ENCODE measurements around the gene AP5S1. TPM values are rescaled to one million over a fixed set of nuclear protein-coding genes. Genes with fewer than 3 reads are reported as not detected.
"Not testable (repeated sequence)": the region's sequence is repeated elsewhere in the genome, so short reads cannot be mapped to it uniquely, and the experiment has no call there.

AP5S1 gene
- total RNA-seq, 4 donors from 2014 or later: 16.0 to 46.3 (median 35.0) TPM

DNA sequence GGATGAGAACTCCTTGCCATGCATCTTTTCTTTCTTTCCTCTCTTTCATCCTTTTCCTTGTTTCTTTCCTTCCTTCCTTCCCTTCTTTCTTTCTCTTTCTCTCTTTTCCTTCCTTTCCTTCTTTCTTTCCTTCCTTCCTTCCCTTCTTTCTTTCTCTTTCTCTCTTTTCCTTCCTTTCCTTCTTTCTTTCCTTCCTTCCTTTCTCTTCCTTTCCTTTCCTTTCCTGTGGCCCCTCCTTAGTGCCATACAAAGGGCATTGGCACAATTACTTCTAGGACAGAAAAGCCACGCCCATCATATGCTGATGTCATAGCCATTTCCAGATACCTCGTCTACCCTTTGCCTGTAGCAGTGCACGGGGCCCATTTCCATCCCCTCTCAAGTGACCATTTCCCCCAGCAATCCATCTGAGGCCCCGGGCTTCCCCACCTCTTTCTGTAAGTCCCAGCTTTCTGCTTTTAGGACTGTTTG is 31.6 kb upstream of the AP5S1 start:
- intact Hi-C loops (cut with DNase I): loop anchor here (2.0 kb wide), 1 partner anchor 30 kb away; no protein-coding TSS in a partner anchor
- H3K27ac ChIP-seq: no peak overlapping the region
- no peak for DNase-seq
- no peaks in the 10 kb centered on the region for H3K36me3 ChIP-seq
- H3K9me3 ChIP-seq: no peaks in the 10 kb centered on the region
- peaks cover 17 to 24% of the 10 kb centered on the region in 2 donors for H3K4me1 ChIP-seq
- no peak overlapping the region for H3K4me3 ChIP-seq (replicated peaks in 1 of 3)
- H3K27me3 ChIP-seq: no peaks in the 10 kb centered on the region
- no peak for TF ChIP-seq POLR2A (IDR thresholded peaks at IDR 0.05)
- TF ChIP-seq, protein P1, sequence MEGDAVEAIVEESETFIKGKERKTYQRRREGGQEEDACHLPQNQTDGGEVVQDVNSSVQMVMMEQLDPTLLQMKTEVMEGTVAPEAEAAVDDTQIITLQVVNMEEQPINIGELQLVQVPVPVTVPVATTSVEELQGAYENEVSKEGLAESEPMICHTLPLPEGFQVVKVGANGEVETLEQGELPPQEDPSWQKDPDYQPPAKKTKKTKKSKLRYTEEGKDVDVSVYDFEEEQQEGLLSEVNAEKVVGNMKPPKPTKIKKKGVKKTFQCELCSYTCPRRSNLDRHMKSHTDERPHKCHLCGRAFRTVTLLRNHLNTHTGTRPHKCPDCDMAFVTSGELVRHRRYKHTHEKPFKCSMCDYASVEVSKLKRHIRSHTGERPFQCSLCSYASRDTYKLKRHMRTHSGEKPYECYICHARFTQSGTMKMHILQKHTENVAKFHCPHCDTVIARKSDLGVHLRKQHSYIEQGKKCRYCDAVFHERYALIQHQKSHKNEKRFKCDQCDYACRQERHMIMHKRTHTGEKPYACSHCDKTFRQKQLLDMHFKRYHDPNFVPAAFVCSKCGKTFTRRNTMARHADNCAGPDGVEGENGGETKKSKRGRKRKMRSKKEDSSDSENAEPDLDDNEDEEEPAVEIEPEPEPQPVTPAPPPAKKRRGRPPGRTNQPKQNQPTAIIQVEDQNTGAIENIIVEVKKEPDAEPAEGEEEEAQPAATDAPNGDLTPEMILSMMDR (IDR thresholded peaks at IDR 0.05): no peak
- 66 to 70% methylated on average over 4 of the region's 4 CpGs for WGBS, 2 donors

DNA sequence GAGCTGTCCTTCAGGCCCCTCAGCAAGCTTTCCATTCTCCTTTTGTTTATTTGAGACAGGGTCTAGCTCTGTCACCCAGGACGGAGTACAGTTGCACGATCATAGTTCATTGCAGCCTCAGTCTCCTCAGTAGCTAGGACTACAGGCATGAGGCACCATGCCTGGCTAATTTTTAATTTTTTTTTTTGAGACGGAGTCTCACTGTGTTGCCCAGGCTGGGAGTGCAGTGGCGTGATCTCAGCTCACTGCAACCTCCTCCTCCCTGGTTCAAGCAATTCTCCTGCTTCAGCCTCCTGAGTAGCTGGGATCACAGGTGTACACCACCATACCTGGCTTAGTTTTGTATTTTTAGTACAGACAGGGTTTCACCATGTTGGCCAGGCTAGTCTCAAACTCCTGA is 31.1 kb upstream of the AP5S1 start:
- intact Hi-C loops (cut with DNase I): loop anchor here (2.0 kb wide), 1 partner anchor 30 kb away; no protein-coding TSS in a partner anchor
- not testable (repeated sequence) for H3K36me3 ChIP-seq; H3K27me3 ChIP-seq; H3K4me3 ChIP-seq (replicated peaks in 1 of 3); H3K27ac ChIP-seq; DNase-seq; H3K9me3 ChIP-seq
- WGBS, 2 donors: 99% methylated on average over 4 of the region's 4 CpGs
- peaks cover 15 to 19% of the 10 kb centered on the region in 2 donors for H3K4me1 ChIP-seq

DNA sequence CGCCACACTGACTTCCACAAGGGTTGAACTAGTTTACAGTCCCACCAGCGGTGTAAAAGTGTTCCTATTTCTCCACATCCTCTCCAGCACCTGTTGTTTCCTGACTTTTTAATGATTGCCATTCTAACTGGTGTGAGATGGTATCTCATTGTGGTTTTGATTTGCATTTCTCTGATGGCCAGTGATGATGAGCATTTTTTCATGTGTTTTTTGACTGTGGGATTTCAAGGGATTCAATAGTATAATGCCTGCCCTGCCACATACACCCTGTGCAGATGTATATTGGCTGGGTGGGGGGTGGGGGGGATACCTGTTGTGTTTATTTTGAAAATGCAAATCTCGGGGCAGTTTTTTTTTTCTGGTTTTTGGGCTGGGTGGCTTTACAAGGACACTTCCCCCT is 26.2 kb upstream of the AP5S1 start:
- H3K4me3 ChIP-seq (replicated peaks in 1 of 3); H3K36me3 ChIP-seq; H3K27me3 ChIP-seq; intact Hi-C loops (cut with DNase I); H3K9me3 ChIP-seq; DNase-seq; H3K27ac ChIP-seq: not testable (repeated sequence)
- peaks cover 5 to 26% of the 10 kb centered on the region in 2 donors for H3K4me1 ChIP-seq
- 68 to 89% methylated on average over 1 of the region's 3 CpGs for WGBS, 2 donors

DNA sequence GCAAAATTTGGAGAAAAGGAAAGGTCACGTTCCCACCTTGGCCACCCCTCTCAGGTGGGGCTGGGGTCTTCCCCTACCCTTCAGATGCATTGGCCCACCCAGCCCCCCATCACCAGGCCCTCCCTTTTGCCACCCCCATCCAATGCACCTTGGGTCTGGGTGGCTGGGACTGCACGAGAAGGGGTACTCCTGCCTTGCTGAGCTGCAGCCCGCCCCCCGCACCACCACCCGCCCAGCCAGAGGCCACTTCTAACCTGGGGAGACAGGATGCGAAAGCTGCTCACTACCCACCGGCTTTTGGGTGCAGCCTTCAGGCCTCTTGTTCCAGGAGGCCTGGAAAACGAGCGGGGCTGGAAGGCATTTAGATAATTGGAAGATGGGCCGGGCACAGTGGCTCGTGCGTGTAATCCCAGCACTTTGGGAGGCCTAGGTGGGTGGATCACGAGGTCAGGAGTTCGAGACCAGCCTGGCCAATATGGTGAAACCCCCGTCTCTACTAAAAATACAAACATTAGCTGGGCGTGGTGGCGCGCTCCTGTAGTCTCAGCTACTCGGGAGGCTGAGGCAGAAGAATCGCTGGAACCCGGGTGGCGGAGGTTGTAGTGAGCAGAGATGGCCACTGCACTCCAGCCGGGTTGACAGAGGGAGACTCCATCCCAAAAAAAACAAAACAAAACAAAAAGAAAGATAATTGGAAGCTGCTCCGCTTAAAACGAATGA is 25.5 kb upstream of the AP5S1 start:
- no peaks in the 10 kb centered on the region for H3K27me3 ChIP-seq
- TF ChIP-seq POLR2A (IDR thresholded peaks at IDR 0.05): no peak
- TF ChIP-seq, protein P1 (IDR thresholded peaks at IDR 0.05): no peak
- peak overlapping the region; percentile 92 to 99 (median 95) for H3K27ac ChIP-seq
- no peak for DNase-seq
- H3K4me1 ChIP-seq: peaks cover 5 to 31% of the 10 kb centered on the region in 2 donors
- no peaks in the 10 kb centered on the region for H3K9me3 ChIP-seq
- H3K4me3 ChIP-seq (replicated peaks in 1 of 3): peak overlapping the region in 1 of 3 donors; percentile 48
- WGBS, 2 donors: 85% methylated on average over 21 to 25 of the region's 25 CpGs
- intact Hi-C loops (cut with DNase I): no loop called here
- no peaks in the 10 kb centered on the region for H3K36me3 ChIP-seq

DNA sequence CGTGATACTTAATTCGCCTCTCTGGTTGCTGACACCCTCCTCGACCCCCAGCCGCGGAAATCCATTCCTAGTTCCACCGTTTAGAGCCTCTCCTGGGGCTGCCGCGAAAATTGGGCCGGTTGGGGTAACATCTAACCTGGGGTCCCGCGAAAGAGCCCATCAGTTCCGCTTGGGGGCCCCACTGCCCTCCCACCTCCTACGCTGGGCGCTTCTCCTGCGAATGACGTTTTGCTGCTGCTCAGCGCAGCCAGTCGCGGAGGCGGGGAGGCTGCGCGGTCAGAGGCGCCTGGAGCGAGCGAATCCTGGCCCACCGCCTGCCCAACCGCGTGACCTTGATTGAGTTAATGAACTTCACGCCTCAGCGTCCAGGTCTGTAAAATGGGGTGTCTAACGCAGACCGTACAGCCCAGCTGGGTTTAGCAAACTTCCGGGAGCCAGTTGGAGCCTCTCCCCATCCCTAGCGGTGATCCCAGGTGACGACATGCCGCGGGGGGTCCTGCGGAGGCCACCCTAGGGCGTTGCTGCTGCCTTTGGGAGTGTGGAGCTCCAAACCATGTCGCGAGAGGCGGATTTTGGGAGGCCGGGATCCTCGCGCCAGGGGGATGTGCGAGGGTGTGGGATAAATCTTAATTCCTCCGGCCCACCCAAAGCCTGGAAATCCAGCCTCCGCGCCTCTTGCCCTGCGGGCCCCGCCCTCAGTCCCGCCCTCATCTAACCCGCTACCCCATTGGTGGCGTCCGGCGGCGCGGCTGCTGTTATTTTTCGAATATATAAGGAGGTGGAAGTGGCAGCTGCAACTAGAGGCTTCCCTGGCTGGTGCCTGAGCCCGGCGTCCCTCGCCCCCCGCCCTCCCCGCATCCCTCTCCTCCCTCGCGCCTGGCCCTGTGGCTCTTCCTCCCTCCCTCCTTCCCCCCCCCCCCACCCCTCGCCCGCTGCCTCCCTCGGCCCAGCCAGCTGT is 24.6 kb upstream of the AP5S1 start, which contains the start of gene CDC25B:
TSS of gene CDC25B (plus strand) at position 800 of the 958 bp plus-strand sequence. CDS start 222 bp downstream, outside the sequence.
- peaks cover 5 to 31% of the 10 kb centered on the region in 2 donors for H3K4me1 ChIP-seq
- H3K4me3 ChIP-seq (replicated peaks in 1 of 3): peak within 1 kb of the TSS; percentile 48 to 85 (median 79)
- intact Hi-C loops (cut with DNase I): no loop called here
- no peaks in the 10 kb centered on the region for H3K9me3 ChIP-seq
- H3K27me3 ChIP-seq: no peaks in the 10 kb centered on the region
- peak; percentile 96 for DNase-seq
- WGBS, 2 donors: 1% methylated on average over 31 to 41 of the region's 69 CpGs
- peak in 1 of 2 donors; percentile 68 for TF ChIP-seq POLR2A (IDR thresholded peaks at IDR 0.05)
- TF ChIP-seq, protein P1 (IDR thresholded peaks at IDR 0.05): peak; percentile 38 to 80 (median 62)
- no peaks in the 10 kb centered on the region for H3K36me3 ChIP-seq
- H3K27ac ChIP-seq: peak within 1 kb of the TSS; percentile 92 to 99 (median 95)
